Uterus (tissue), 2 donors: Measurements from ENCODE around the gene GJB4.

Experiments used
- CTCF ChIP-seq, 4 experiments: fragments of 200-600 bp in 2 of 4; fragments of 450-650 bp in 2 of 4; sonication (generic) in 2 of 4; IDR thresholded peaks; one replicate each; pipeline ENCODE4 v1.5.1; 2016 to 2019; ENCODE audit warnings: antibody characterized with exemption in 4 of 4, mild to moderate bottlenecking in 2 of 4, moderate library complexity in 1 of 4
- POLR2A ChIP-seq, 2 donors: fragments of 450-650 bp; IDR thresholded peaks; one replicate each; pipeline ENCODE4 v1.6.1; 2016; ENCODE audit warnings: antibody characterized with exemption in 2 of 2, mild to moderate bottlenecking in 1 of 2, moderate library complexity in 1 of 2

- TF ChIP-seq POLR2A (IDR thresholded peaks at IDR 0.05) (no peak), CTCF (IDR thresholded peaks at IDR 0.05) (no peak)
Observed at GRCh38 chr1:34763142-34763781, 3.7 kb downstream of the GJB4 start.
